NCI-H1694 (cell line): ENCODE results near the gene SMPD3.

Experiments
- DNase-seq: peaks from one replicate; lab custom pipeline; 2025; lab: John Stamatoyannopoulos, UW

The SMPD3 gene

DNA sequence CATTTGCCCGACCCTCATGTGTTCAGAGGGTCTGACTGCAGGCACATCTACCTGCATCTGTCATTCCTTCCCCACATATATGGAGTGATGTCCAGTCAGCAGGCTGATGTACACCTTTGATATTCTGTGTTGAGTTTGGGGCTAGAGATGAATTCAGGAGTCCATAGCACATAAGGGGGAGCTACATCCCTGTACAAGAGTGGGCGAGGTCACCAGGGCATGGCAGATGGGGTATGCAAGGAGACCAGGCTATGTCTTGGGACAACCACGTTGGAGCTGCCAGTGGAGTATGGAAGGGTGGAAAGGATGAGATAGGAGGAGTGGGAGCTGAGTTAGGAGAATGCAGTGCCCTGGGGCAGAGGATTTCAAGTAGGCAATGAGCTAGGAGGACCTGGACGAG lies 15.0 kb downstream of the SMPD3 start:
- no peak for DNase-seq

DNA sequence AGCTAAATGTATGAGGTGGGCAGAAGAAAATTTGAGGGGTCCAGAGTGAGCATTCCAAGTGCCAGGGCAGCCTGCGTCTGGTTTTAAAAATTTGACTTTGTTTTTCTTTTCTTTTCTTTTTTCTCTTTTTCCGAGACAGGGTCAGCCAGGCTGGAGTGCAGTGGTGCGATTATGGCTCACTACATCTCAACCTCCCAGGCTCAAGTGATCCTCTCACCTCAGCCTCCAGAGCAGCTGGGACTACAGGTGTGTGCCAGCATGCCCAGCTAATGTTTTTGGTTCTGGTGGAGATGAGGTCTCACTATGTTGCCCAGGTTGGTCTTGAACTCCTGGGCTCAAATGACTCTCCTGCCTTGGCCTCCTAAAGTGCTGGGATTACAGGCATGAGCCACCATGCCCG lies 15.6 kb downstream of the SMPD3 start:
- DNase-seq = no peak

DNA sequence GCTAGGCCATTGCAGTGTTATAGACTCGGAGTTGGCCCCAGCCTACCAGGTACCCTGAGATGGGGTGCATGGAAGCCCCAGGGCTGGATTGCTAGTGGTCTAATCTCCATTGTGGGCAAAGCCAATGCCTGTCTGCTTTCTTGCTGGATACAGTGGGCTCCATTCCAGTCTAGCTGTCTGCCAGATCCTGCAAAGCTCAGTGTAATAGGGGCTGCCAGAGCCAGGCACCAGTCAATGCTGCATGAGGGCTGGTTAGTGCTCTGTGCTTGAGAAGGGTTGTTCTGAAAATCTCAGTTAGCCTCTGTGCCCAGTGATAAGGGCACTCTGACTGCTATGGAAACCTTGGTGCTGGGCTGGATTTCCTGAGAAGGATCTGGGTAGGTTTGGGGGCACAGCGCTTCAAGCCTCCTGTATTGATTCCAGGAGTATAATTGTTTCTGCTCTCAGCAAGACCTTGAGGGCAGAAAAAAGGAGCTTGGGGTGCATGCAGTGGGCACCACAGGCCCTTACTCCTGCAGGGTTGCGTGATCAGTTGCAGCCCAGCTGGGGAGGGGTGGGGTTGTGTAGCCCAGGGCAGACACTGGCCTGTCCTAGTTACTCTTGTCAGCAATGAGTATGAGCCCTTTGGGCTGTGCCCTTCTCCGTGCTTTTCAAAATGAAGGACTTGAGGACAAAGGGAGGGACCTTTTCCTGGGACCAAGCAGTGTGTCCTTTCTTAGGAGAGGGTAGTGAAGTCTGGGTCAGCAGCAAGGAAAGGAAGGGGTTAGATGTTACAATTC lies 19.0 kb downstream of the SMPD3 start:
- DNase-seq = no peak

DNA sequence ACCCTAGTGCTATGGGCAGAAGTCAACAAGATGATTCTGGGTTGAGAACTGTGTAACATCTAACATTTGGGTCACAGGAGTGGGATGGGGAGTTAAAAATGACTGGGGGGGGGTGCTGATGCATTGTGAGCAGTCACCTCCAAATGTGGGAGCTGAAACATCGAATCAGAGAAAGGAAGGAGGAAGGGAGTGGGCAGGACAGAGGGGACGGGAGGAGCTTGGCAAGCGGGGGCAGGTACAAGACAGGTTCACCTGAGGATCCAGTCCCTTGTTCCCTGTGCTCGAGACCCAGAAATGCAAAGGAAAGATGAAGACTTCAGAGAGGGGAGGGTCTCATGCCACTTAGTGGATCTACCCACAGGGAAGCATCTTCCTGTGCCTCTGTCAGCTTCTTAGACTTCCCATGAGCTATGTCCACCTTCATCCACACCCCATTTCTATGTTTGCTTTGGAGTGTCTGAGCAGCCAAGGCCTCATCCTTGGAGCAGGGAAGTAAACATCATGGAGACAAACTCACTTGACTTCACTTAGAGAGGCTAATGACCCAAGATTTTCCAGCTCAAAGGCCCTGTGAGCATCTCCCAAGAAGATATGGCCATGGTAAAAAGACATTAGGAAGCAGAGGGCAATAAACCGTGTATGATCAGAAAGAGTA lies 20.5 kb downstream of the SMPD3 start:
- no peak for DNase-seq

DNA sequence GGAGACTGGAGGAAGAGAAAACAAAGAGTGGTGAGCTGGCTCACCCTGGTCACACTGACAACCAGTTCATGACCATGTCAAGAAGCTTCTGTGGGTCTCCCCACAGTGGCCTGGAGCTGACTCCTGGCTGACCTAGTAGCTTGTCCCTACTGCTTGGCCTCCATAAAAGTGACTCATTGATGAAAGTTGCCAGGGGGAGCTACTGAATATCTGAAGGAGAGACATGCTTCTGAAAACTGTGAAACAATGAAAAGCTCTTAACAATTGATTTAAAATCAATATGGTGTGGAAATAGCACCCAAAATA lies 22.0 kb downstream of the SMPD3 start:
- no peak for DNase-seq

DNA sequence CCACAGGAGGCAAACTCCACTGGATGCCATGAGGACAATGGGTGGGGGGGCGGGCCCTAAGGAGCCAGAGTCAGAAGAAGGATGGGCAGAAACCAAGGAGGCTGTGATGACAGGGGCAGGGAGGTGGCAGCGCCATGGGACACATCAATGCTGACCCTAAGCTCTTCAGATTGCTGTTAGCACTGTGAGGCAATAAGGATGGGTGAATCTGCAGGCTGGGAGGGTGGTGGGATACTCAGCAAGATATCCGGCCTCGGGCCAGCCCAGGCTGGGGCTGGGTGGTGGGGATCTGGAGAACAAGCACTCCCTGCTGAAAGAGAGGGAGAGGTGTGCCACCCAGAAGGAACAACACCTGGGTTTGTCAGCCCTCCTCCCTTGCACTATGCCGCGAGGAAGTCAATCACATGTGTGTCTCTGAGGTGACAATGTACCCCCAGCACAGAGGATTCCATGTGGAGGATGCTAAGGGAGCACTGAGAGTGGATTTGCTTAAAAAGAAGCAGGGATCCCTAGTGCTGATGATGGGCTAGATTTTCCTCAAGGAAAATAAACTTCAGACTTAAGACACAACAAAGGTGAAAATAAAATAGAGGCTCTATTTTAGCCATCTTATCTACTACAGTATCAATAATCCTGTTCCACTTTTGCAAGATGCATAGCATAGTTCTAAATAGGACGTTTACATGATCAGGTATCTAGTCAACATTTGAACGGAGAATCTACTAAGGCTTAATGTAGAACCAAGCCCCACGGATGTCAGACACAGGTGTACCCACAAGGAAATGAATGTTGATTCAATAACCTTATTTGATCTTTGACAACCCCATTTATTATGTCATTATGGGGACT lies 22.6 kb downstream of the SMPD3 start:
- no peak for DNase-seq

DNA sequence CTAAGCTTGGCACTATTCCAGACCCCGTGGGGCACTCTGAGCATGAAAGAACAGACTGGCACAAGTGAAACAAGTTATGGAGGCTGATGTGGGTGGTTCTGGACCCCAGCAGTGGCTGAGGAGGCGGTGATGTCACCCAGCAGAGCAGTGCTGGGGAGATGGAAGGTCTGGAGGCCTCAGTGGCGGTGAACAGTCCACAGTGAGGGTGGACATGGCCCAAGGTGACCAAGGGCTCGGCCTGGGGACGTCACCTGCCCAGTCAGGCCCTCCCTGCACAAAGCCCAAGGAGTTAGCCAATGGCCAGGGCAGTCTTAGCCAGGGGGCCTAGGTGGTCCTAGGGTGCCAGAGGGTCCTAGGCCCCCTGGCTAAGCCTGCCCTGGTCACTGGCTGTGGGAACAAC lies 24.5 kb downstream of the SMPD3 start:
- DNase-seq = no peak

DNA sequence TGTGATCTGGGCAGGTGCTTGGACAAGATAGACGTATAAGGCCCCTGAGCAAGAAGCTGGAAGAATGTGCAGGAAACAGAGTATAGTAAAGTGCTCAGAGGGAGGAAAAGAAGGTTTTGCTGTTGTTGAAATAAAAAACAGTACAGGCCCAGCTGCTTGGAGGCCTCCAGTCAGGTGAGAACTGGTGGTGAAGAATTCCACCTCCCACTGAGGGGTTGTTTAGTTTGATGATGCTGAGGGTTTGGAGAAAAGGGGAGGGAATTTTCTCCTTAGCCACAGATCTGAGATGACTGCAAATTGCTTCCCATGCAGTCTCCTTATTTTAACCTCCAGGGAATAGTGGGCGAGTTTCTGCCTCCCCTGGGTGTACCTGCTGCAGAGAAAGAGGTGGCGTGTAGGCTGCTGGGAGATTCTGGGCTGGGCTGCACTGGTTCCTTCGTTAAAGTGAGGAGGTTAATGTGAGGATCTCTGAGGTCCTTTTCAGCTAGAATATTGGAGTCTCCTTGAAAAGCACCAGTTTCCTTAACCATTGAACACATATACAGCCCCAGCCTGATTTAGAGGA lies 25.8 kb downstream of the SMPD3 start:
- no peak for DNase-seq

DNA sequence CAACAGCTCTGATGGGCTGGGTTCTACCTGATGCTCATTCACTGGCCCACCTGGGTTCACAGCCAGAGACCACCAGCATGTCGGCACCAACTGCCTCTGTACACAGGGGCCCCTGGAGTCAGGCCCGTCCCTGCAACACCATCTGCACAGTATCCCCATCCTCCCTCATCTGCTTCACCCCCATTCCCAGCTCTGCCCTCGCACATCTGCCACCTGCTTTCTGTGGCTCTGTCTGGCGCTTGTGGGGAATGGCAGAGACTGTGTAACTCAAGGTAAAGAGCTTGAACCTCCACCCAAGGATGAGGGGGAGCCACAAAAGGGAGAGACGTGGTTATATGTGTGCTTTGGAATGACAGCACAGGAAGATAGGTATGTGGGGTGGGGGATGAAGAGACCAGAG lies 27.2 kb downstream of the SMPD3 start:
- no peak for DNase-seq

DNA sequence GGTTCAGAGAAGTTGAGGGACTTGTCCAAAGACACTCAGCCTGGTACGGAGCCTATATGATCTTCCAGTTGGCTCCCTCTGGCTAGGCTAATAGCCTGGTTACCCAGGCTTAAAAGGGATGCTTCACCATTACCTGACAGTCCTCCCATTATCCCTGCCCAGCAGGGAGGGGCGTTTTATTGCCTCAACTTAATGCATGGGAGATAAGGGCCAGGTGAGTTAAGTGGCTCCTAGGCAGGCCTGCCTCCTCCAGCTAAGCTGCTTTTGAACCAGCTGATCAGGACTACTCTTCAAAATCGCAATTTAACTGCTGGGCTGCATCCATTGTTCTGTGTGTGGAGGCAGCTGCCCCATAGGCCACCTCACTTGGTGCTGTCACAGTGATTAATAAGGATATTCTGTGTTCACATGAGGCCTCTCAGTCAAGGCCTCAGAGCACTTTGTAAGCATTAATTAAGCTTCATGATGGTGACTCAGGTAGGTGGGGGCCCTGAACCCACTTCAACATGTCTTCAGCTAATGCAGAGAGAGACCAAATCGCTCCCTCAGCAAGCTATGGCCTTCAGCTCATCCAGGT lies 27.9 kb downstream of the SMPD3 start:
- no peak for DNase-seq

DNA sequence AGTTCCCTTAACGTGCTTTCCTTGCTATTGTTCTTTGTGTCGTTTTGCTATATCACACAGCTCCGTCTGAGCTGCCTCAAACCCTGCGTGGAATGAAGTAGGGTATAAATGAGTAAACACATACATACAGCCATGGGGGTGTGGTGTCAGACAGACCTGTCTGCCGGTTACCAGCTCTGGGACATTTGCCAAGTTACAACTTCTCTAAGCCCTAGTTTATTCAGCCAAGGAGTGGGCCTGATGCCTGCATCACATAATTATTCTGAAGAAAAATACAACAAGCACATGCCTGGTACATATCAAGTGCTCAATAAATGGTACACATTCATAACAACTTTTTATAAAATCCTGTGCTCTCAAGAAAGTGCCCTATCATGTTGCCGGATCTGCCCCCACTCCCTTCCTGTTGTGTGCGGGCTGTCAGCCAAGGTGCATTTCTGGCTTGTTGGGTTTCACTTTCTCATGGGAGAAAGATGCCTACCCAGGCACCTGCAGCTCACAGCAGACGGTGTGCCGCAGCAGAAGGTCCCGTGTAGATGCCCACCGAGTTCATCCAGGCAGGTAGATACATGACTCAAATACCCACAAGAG lies 30.5 kb downstream of the SMPD3 start:
- DNase-seq = no peak

DNA sequence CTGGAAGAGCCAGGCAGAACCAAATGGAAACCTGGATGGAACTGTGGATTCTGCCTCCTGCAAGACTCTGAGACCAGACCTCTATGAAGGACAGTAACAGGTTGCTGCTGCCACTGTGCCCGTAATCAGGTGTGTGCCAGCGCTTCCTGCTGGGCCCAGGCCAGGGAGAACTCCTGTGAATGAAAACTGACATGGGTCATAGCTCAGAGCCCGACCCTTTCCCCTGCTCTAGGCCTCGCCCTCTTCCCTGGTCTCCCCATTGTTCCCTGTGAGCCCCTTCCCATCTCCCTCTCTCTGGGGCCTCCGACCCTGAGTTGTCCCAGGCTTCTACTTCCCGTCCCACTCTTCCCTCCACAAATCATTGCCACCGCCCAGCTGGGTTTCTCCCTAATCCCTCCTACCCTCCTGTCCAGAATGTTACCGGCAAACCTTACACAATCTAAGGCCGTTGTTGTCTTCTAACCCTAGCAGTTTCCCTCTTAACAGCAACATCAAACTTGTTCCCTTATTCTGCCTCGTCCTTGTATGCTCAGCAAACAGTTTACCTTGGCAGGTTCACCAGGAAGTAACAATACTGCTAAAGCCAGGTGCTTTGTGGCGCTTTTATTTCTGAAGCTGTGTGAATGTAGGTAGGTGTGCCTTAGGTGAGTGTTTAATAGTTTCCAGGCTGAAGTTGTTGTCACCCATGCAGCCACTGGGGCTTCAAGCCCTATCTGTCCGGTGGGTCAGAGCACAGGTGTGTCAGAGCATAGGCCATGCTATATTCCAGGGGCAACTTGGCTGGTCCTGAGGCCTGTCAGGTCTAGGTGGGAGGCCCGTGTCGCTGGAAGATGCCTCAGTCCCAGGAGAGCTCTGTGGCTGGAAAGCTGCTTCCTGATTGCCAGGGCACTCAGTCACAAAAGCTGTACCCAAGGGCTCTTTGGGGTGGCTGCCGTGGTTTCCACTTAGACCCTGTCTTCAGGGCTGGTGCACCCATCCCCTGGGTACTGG lies 32.0 kb downstream of the SMPD3 start:
- no peak for DNase-seq

DNA sequence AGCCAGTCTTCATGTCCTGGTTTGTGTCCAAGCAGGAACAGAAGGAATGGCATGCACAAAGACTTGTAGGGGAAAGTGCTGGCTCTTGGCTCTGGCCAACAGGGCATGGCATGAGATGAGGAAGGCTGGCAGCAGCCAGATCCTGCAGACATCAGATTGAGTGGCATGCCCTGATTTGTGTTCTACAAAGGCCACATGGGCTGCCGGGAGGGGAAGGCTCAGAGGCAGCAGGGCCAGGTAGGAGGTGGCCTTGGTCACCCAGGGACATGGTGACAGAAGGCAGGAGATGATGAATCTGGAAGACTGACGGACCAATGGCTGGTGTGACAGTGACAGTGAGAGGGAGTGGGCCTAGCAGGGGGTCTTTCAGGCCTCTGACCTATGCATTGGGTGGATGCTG lies 33.7 kb downstream of the SMPD3 start:
- DNase-seq = no peak

DNA sequence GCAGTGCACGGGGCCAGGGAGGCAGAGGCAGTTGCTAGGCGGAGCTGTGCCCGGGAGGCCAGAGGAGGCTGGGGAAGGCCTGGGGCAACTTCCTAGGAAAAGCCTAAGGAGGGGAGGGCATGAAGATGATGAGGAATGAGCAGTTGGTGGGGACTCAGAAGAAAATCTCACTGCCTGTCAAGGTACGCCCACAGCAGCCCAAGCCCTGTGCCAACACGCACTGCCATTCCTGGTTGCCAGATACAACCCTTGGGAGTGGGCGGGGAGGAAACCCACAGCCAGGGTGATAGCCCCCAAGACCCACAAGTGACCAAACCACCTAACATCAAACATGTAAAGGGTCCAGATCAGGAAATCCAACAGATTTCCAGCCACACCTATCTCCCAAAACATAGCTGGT lies 36.2 kb downstream of the SMPD3 start:
- DNase-seq = no peak

DNA sequence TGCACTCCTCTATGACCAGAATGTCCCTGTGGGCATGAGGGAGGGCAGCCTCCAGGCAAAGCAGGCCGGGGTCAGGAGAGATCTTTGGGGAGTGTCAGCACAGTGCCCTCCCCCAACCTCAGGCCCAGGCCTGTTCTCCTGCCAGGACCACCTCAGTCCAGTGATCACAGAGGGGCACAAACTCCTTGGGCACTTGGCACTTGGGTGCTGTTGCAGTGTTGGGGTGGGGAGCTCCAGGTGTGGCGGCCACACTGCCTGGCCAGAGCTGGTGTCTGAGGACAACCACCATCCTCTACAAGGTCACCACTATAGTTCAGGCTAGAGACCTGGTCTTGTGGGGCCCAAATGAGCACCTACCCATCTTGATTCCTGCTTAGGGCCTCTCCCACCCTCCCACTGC lies 37.2 kb downstream of the SMPD3 start:
- DNase-seq = no peak

DNA sequence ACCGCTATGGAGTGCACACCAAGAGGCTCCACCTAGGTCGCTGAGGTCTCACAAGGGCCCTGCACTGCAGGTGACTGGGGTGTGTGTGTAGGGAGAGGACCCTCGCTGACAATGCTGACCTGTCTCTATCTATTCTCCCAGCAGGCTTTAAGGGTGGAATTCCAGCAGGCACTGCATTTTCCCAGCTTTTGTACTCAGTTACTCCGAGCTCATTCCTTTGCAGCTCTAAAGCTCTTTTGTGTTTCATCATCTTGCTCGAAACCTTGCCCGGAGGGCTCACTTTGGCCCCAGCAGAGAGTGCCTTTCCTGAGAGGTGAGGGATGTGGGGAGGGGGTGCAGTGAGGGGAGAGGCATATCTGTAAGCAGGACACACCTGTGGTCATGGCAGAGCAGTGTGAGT lies 39.3 kb downstream of the SMPD3 start:
- no peak for DNase-seq

DNA sequence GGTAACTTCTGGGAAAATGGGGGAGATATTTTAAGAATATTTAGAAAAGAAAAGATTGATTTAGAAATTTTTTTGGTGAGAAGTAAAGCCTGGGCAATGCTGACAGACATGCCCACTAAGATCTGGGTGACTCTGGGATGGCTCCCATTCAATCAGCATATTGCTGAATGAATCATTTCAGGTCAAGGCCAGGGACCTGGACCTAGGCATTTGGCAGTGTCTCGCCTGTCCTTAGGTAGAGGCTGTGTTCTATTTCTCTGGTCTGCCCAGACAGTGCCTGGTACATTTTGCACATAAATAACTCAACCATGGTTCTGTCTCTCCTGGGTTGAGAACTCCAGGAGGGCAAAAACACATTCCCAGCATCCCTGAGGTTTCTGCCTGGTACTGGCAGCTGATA lies 39.9 kb downstream of the SMPD3 start:
- DNase-seq = no peak

DNA sequence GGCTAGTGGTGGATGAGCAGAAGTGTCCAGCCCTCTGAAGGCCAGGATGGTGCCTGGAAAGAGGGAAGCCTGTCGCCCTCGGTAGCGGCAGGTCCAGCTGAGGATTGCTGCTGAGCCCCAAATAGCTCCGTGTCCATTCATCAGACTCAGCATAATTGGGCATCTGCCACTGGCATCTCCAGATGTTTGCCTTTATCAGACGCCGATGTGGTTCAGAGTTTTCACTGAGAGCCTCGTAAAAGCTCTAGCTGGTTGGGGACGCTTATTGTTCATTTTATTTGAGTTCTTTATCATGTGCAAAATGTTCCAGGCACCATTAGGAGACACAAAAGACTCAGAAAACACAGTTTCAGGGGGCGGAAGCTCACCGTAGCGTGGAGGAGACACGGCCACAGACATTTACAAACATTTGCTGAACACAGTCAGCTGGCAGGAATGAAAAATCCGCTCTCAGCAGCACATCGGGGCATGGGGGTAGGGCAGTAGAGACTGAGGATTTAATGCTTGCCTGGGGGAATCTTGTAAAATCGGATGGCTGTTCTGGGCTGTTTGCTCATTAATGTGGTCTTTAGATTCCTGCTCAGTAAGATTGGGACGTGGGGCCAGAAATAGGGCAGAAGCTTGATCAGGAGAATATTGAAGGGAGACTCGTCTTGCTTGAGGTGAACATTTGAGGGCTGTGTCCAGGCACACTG lies 41.7 kb downstream of the SMPD3 start:
- DNase-seq = no peak

DNA sequence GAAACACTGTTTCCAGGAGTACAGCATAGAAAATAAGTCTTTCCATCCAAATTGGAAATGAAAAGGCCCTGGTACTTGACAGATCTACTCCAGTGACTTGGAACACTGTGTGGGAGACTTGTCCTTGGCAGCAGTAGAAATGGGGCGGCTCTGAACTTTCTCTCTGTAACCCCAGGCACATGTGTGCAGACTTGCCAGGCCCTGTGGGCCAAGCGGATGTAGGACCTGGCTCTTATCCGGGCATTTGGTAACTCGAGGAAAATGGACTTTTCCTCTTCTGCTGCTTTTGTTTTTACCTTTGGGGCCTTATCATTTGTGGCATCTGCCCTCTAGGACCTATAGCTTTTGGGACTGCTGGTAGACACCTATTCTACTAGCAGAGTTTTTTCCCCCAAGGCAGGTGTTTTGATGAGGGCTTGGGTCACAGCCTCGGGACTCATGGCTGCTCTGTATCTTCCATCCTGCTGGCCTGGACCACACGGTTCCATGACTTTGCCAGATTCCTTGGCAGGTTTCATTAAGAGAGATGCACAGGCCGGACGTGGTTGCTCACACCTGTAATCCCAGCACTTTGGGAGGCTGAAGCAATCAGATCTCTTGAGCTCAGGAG lies 43.5 kb downstream of the SMPD3 start:
- DNase-seq = no peak

DNA sequence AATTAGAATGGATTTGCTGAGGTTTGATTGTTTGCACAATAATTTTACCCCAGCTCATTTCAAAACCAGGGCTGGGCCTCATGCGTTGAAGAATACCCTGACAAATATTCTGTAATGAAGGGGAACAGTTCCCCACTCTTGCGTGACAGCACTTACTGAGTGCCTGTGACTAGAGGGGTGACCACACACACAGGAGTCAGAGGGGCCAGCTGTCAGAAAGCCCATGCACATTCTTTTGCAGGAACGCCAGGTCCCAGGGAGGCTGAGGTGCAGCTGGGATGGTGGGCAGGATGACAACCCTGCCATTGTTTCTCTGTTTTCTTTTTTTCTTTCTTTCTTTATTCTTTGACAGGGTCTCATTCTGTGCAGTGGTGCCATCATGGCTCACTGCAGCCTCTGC lies 44.6 kb downstream of the SMPD3 start:
- DNase-seq = no peak
